Stomach smooth muscle (tissue), 2 donors: ENCODE measurements around the gene C22orf15.
"Not testable (repeated sequence)": the region's sequence is repeated elsewhere in the genome, so short reads cannot be mapped to it uniquely, and the experiment has no call there.

Experiments
- H3K27ac ChIP-seq: one replicate; pipeline ENCODE4 v1.7.0; 2013; ENCODE audit warnings: mild to moderate bottlenecking, low read length, inconsistent platforms
- H3K27me3 ChIP-seq, 2 donors: one replicate each; pipeline ENCODE4 v1.7.0; 2013; ENCODE audit warnings: low read length in 2 of 2; ENCODE audit not compliant: insufficient read depth in 2 of 2, control insufficient read depth in 1 of 2
- H3K36me3 ChIP-seq, 2 donors: one replicate each; pipeline ENCODE4 v1.7.0; 2013; ENCODE audit warnings: low read length in 2 of 2; ENCODE audit not compliant: control insufficient read depth in 2 of 2, insufficient read depth in 2 of 2
- H3K4me1 ChIP-seq: one replicate; pipeline ENCODE4 v1.7.0; 2013; ENCODE audit warnings: low read length; ENCODE audit not compliant: control insufficient read depth, insufficient read depth
- H3K4me3 ChIP-seq, 2 donors: one replicate each; pipeline ENCODE4 v1.7.0; 2013; ENCODE audit warnings: low read length in 2 of 2
- H3K9ac ChIP-seq, 2 donors: one replicate each; pipeline ENCODE4 v1.7.0; 2013; ENCODE audit warnings: low read length in 2 of 2, mild to moderate bottlenecking in 1 of 2
- H3K9me3 ChIP-seq, 2 donors: one replicate each; pipeline ENCODE4 v1.7.0; 2013; ENCODE audit warnings: low read length in 2 of 2; ENCODE audit not compliant: control insufficient read depth in 2 of 2
- donor health status: healthy.
- donor health status: Pancreatic carcinoma.

C22orf15 gene

DNA sequence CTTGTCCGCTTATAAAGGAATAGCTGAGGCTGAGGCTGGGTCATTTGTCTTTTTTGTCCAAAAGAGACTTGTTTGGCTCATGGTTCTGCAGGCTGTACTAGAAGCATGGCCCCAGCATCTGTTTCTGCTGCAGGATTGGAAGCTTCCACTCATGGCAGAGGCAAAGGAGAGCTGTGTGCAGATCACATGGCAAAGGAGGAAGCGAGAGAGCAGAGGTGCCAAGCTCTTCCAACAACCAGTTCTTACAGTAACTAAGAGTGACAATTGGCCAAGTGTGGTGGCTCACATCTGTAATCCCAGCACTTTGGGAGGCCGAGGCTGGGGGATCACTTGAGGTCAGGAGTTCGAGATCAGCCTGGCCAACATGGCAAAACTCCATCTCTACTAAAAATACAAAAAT, 34.7 kb upstream of the C22orf15 start:
- H3K36me3 ChIP-seq, H3K27ac ChIP-seq, H3K27me3 ChIP-seq, H3K4me3 ChIP-seq, H3K9ac ChIP-seq, H3K9me3 ChIP-seq, H3K4me1 ChIP-seq: not testable (repeated sequence)

- Histone ChIP-seq H3K27ac (no peak overlapping the region), H3K4me3 (no peak overlapping the region), H3K4me1 (peaks cover 5% of the 10 kb centered on the region), H3K27me3 (no peaks in the 10 kb centered on the region), H3K36me3 (peaks cover 3 to 9% of the 10 kb centered on the region in 2 donors), H3K9me3 (no peaks in the 10 kb centered on the region), H3K9ac (no peak overlapping the region)
These were observed 25.1 kb upstream of the C22orf15 start for GRCh38 chr22:23737696-23738095.

GRCh38 chr22:23742505-23743264, 20.1 kb upstream of the C22orf15 start:
- Histone ChIP-seq H3K36me3 (peaks cover 29 to 31% of the 10 kb centered on the region in 2 donors), H3K4me3 (no peak overlapping the region), H3K9me3 (peaks cover 0 to 9% of the 10 kb centered on the region in 2 donors), H3K27ac (no peak overlapping the region), H3K27me3 (no peaks in the 10 kb centered on the region), H3K9ac (no peak overlapping the region), H3K4me1 (peaks cover 9% of the 10 kb centered on the region)

DNA sequence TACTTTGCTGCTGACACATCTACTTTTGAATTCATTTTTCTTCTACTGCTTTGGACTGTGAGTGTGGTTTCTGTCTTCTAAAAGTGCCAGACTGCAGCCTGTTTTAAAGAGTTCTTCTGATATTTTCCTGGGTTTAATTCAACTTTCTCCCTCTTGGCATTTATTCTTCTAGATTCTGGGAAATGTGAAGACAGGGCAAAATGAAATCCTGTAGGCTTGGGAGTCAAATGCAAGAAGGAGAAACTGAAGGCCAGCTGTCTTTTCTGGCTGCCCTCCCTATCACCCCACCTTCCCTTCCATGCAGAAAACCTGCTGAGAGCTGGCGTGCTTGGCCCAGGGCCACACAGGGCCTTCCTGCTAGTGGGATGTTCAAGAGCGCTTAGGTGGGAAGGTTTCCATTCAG, 19.5 kb upstream of the C22orf15 start:
- Histone ChIP-seq H3K9ac (no peak overlapping the region), H3K27me3 (no peaks in the 10 kb centered on the region), H3K27ac (no peak overlapping the region), H3K4me3 (no peak overlapping the region), H3K36me3 (peaks cover 29 to 31% of the 10 kb centered on the region in 2 donors), H3K9me3 (peaks cover 0 to 9% of the 10 kb centered on the region in 2 donors), H3K4me1 (peaks cover 9% of the 10 kb centered on the region)

- no peak overlapping the region for H3K9ac ChIP-seq
- H3K27ac ChIP-seq: no peak overlapping the region
- no peaks in the 10 kb centered on the region for H3K27me3 ChIP-seq
- no peak overlapping the region for H3K4me3 ChIP-seq
- H3K36me3 ChIP-seq: peaks cover 29 to 31% of the 10 kb centered on the region in 2 donors
- peaks cover 0 to 9% of the 10 kb centered on the region in 2 donors for H3K9me3 ChIP-seq
- H3K4me1 ChIP-seq: peaks cover 9% of the 10 kb centered on the region
These were observed 18.8 kb upstream of the C22orf15 start for GRCh38 chr22:23744001-23744400.

DNA sequence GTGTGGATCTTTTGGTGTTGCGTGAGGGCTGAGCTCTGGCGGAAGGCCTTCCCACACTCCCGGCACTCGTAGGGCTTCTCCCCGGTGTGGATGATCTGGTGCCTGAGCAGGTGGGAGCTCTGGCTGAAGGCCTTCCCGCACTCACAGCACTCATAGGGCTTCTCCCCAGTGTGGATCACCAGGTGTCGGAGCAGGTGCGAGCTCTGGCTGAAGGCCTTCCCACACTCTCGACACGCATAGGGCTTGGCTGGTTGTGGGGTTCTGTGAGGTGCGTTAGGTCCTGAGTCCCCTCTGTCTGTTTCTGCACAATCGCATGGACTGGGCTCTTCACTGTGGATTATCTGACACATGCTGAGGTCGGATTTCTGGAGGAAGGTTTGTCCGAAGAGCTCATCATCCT, 18.3 kb upstream of the C22orf15 start:
- peaks cover 0 to 9% of the 10 kb centered on the region in 2 donors for H3K9me3 ChIP-seq
- H3K4me3 ChIP-seq: no peak overlapping the region
- no peaks in the 10 kb centered on the region for H3K27me3 ChIP-seq
- H3K27ac ChIP-seq: no peak overlapping the region
- peaks cover 9% of the 10 kb centered on the region for H3K4me1 ChIP-seq
- no peak overlapping the region for H3K9ac ChIP-seq
- peaks cover 29 to 31% of the 10 kb centered on the region in 2 donors for H3K36me3 ChIP-seq

DNA sequence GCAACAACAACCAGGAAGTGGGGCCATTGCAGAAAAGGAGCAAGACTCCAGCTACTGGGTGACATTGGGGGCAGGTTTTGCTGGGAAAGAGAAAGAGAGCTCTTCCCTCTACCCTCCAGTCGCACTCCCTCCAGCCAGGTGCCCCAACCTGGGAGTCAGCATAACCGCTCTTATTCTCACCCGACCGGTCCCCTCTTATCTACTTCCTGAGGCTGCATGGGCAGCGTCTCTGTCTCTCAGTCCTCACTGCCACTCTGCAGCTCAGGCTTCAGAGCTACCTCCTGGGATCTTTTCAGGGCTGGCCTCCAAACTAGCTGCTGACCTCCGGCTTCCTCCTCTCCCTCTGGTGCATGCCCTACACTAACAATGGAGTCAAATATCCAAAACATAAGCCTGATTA, 17.0 kb upstream of the C22orf15 start:
- peaks cover 0 to 9% of the 10 kb centered on the region in 2 donors for H3K9me3 ChIP-seq
- H3K4me1 ChIP-seq: peaks cover 17% of the 10 kb centered on the region
- no peak overlapping the region for H3K4me3 ChIP-seq
- H3K36me3 ChIP-seq: peaks cover 29 to 31% of the 10 kb centered on the region in 2 donors
- H3K9ac ChIP-seq: no peak overlapping the region
- H3K27me3 ChIP-seq: no peaks in the 10 kb centered on the region
- no peak overlapping the region for H3K27ac ChIP-seq

DNA sequence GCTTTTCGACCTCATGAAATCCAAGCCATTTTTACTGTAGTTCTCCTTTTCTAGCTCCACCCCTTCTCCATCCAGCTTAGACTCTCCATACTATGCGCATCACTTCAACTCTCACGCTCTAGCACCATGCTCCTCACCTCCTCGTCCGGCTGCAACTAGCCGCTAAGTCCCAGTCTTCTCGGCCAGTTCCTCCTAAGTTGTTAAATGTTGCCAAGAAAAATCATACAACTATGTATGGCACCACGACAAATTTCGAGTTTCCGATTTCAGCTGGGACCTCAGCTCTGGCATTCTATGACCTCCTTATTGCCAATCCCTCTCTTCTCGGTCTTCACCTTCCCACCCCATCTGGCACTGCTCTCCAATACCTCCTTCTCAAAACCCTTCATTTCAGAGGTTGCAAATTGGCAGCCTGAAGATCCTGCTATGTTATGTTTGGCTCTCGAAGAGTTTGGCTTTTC, 12.9 kb upstream of the C22orf15 start:
- Histone ChIP-seq H3K4me1 (peaks cover 8% of the 10 kb centered on the region), H3K27ac (no peak overlapping the region), H3K36me3 (peaks cover 4 to 6% of the 10 kb centered on the region in 2 donors), H3K9ac (no peak overlapping the region), H3K9me3 (no peaks in the 10 kb centered on the region), H3K4me3 (peak overlapping the region; percentile 87 to 88), H3K27me3 (no peaks in the 10 kb centered on the region)

DNA sequence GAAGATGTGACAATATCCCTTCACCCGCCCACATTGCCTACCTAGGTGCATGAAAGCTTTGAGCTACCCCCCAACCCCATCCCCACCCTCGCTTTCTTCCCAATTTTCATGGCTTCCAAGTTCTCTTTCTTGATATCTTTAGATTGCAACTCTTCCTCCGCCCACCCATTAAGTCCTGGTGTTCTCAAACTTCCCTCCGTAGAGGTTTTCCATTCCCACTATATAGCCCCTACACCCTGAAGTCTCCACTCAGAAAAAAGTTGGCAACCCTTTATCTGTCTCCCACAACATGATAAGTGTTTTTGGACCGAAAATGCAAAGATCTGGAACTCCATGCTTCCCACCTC, 12.4 kb upstream of the C22orf15 start:
- peaks cover 0 to under 1% of the 10 kb centered on the region in 2 donors for H3K36me3 ChIP-seq
- peaks cover 8% of the 10 kb centered on the region for H3K4me1 ChIP-seq
- no peak overlapping the region for H3K27ac ChIP-seq
- H3K4me3 ChIP-seq: peak overlapping the region; percentile 87 to 88
- H3K27me3 ChIP-seq: no peaks in the 10 kb centered on the region
- H3K9ac ChIP-seq: peak overlapping the region; percentile 73 to 83
- no peaks in the 10 kb centered on the region for H3K9me3 ChIP-seq

- Histone ChIP-seq H3K27ac (peak within 1 kb of the TSS; percentile 82), H3K9me3 (no peaks in the 10 kb centered on the region), H3K36me3 (no peaks in the 10 kb centered on the region), H3K9ac (peak within 1 kb of the TSS; percentile 90 to 95), H3K4me1 (peaks cover 8% of the 10 kb centered on the region), H3K27me3 (no peaks in the 10 kb centered on the region), H3K4me3 (peak within 1 kb of the TSS; percentile 88 to 89)
These were observed 11.9 kb upstream of the C22orf15 start, which contains the start of gene ZNF70 for GRCh38 chr22:23750714-23751440. ZNF70 (minus strand) TSS chr22:23751112; CDS start chr22:23745140, 5,972 bp downstream.
